Hippocampal formation (tissue), 2 donors: ENCODE data around the gene AKNA.

Source experiments
- DNase-seq, 2 donors: peaks; one replicate each; lab custom pipeline; 2025; lab: John Stamatoyannopoulos, UW

The AKNA gene

GRCh38 chr9:114357360-114357759 is 30.4 kb downstream of the AKNA start:
- DNase-seq, result no peak

DNA sequence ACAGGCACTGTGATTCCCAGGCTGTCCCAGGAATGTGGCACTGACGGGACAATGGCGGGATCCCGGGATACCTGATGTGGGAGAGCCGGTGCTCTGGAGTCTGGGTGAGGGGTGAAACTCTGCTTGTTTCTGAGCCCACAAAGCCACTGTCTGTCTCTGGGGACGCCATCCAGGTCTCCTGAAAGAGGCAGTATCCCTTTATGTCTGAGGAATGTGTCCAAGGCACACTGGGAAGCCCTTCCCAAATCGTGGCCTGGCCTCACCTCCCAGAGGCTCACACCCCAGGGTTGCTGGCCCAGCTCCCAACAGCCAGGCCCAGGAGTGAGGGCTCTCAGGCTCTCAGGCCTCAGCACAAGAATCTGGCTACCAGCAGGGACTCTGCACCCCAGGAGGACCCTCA is 31.0 kb downstream of the AKNA start:
- no peak for DNase-seq

DNA sequence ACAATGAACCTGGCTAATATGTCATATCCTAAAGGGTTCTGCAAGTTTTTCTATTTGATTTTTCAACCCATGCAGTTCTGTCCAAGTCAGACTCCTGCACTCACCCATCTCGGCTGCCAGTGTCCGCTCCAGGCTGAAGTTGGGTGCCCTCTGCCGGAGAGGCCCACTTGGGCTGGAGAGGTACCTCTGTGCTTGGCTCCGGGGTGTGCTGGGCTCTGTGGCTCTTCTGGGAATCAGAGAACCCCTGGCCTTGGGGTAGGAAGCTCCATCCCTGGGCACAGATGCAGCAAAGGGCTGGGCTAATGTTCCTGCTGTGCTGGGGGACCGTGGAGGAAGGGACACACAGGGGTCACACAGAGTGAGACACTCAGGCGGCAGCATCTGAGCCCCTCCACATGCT is 32.0 kb downstream of the AKNA start:
- DNase-seq, result no peak

- DNase-seq, result no peak
Observed at GRCh38 chr9:114351932-114352331, 35.9 kb downstream of the AKNA start.

GRCh38 chr9:114350636-114351401 is 37.0 kb downstream of the AKNA start:
- no peak for DNase-seq

- no peak for DNase-seq
Observed at GRCh38 chr9:114349713-114350480, 37.9 kb downstream of the AKNA start.

DNA sequence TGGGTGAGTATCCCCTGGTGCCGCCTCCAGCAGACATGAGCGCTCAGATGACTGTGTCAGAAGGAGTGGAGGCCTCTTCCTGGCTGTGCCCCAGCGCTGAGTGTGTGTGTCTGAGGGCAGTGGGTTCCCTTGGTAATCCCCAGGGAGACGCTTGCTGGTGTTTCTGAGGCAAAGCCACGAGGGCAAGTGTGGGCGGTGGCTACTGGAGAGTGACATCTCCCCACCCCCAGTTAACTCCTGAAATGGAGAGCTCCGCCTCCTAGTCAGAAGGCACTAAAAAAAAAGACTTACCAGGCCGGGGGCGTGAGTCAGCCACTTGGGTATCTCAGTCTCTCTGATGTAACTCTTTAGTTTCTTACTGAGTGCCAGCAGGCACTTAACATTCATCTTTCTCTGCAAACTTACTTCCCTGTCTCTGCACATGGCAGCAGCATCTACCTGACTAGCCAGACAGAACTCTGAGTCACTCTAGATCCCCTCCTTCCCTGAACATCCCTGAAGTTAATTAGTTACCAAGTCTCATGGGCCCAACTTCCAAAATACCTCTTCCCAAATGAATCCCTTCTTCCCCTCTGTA is 38.8 kb downstream of the AKNA start:
- no peak for DNase-seq

GRCh38 chr9:114348261-114348905 is 39.4 kb downstream of the AKNA start:
- no peak for DNase-seq

DNA sequence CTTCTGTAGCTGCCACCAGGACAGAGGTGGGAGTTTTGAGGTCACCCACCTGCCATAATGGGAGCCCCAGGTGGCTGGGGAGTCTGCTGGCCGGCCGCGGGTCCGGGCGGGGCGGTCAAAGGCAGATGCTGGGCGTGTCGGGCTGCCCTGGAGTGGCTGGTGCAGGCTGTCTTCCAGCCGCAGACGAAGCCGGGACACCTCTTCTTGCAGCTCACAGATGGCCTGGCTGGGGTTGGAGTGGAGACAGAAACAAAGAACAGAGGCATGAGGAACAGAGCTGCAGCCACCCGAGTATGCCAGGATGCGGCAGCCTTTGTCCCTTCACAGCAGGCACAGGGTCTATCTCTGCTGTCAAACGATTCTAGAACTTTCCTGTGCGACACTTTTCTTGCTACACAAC is 40.1 kb downstream of the AKNA start:
- peak; percentile 67 to 72 for DNase-seq

DNA sequence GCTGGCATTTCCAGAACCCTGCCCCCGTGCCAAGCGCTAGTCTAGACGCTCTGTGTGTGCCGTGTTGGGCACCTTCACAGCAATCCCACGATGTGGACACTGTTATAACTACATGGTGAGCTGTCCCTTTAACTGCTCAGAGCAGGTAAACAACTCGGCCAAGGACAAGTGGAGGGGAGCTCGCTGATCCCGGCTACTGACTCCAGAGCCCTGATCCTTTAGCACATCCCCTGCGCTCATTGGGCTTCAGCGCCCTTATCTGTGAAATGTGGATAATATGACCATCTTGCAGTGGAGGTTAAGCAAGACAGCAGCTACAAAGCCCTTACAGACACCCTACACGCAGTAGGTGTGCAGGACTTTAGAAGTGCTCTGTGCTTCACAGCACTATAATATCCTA is 41.6 kb downstream of the AKNA start:
- no peak for DNase-seq

DNA sequence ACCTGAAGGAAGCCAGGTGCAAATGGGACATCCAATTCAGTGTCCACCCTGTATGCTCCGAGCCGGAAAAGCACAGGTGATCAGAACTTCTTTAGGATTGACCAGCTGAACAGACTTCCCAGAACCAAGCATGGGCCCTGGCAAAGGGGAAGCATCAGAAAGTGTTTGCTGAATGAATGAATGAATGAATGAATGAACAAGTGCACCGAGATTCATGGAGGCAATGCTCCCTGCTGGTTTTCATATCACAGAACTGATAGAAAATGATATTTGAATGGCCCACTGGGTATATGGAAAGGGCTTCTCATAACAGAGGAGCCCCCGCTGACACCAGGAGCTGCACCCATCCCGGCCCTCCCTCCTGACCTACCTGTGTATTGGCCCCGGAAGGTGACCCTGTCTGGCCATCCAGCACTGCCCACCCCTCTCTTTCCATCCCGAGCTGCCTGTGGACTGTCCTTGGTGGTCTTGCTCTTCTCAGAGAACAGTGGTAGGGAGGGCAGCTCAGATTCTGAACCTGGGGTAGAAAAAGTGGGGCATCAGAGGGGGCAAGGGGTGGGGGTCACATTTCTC is 42.2 kb downstream of the AKNA start:
- DNase-seq, result no peak

DNA sequence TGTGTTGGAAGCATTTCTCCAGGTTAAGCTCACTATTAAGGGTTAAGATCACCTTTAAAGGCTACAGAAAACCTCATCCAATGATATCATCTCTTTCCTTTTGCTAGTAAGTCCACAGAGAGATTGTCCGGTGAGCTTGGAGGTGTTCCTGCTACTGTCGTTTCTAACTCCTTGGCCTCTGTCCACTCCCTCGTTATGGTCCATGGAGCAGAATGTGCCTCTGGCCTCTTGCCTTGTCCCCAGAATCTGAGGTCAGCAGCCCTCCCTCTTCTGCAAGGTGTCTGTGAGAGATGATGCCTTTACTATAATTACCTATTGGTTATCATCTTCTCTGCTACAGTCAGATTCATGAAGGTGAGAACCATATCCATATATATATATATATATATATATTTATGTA is 43.1 kb downstream of the AKNA start:
- DNase-seq, result no peak

- DNase-seq, result no peak
Observed at GRCh38 chr9:114344188-114344566, 43.6 kb downstream of the AKNA start.

GRCh38 chr9:114343471-114344187 is 44.2 kb downstream of the AKNA start:
- no peak for DNase-seq

GRCh38 chr9:114342755-114343440 is 44.9 kb downstream of the AKNA start:
- DNase-seq, result no peak

DNA sequence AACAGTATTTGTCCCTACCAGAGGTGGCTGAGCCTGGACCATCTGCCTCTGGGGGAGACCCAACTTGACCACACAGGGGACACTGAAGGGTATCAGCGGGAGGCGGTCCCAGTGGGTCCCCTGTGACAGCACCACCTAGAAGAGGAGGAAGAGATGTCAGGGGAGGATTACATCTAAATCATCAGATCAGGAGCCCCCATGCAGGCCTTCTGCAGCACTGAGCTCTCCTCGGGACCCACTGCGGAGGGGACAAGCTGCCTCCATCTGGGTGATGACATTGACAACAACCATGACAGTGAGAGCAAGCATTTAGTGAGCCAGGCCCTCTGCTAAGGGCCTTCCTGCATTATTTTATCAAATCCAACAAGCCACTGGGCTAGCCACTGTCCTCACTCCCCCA is 45.8 kb downstream of the AKNA start:
- no peak for DNase-seq

DNA sequence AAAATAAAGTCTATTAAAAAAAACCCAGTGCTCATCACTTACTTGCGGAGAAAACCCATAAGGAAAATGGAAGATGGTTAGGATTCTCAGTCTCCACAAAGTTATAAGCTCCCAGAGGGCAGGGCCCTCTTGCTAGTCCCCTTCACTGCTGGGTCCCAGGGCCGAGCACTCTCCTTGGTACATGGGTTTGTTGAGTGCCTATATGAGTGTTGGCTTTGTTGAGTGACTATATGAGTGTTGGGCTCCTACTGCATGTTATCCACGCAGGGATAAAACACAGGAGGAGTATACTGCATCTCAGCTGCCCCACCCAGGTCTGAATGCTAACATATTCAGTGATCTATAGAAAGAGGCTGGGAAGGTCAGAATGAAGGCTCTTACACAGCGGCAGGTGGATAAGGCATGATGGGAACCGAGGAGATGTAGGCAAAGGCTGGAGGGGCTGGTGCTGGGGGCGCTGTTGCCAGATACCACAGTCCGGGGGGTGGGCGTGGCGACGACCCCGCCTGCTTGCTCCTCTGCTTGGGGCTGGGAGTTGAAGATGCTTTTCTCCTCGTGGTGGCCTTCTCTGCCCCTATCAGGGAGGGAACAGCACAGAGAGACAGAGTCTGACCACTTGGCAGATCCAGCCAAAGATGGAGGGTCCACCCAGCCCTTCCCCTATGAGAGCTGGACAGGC is 46.5 kb downstream of the AKNA start:
- DNase-seq, result no peak

DNA sequence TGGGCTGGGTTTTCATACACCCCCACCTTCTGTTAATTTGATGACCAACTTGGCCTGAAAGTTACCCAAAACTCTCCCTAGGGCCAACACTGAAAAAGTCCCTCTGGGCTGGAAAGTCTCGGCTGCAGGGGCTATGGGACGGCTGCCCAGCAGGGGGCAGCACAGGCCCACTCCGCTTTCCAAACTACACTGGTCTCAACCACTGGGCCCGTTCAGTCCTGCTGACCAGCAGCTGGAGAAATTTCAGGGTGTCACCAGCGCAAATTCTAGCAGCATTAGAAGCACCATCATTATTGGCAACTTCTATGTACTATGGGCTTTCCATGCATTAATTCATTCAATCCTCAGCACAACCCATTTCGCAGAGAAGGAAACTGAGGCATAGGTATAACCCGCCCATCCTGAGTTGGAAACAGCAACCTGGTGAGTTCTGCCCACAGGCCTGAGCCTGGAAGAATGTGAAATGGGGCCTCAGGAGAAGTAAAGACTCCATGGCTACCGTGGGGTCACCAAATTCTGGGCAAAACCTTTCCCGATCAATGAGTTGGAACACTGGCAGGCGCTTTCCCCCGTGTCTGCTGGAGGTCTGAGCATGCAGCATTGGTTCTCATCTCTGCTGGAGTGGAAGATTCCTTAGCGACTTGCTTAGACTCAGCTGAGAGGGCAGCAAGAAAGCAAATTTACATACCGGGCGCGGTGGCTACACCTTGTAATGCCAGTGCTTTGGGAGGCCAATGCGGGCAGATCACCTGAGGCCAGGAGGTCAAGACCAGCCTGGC is 48.5 kb downstream of the AKNA start:
- DNase-seq, result peak in 1 of 2 donors; percentile 19

DNA sequence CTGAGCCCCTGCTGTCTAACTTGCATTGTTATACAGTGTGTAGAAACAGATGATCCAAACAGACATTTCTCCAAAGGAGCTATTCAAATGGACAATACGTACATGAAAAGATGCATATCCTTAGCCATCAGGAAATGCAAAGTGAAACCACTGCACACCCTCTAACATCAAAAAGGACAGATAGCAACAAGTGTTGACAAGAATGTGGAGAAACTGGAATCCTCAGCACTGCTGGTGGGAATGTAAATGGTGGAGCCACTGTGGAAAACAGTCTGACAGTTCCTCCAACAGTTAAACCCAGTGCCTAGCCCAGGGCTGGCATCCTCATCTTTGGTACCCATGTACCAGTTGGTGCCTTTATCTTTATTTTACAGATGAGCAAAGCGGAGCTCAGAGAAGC is 49.6 kb downstream of the AKNA start:
- DNase-seq, result no peak
